Stimulated activated naive B cell treated with anti-CD40 and anti-IgM and Interleukin-4, amounts not matched to agents 10 μg/mL and 1 μg/mL and 100 μg/mL, for 72 hours (primary cell): ENCODE results near the gene CTNNBL1.

Experiments used
- ATAC-seq, 2 donors: fragments of 150-1000 bp; cut with Tn5 transposase; replicated peaks; 2 replicates each; pipeline ENCODE4 v1.10.0; 2021; ENCODE audit warnings: moderate library complexity in 1 of 2
- DNase-seq: peaks from one replicate; pipeline ENCODE4 v3.0.0; 2021
- H3K27ac Mint-ChIP-seq: one replicate; pipeline ENCODE4 v1.8.0; 2022; ENCODE audit warnings: mild to moderate bottlenecking, mixed read lengths
- H3K27me3 Mint-ChIP-seq, 2 donors: one replicate each; pipeline ENCODE4 v1.8.0; 2022; ENCODE audit warnings: mixed read lengths in 2 of 2
- H3K36me3 Mint-ChIP-seq, 2 donors: one replicate each; pipeline ENCODE4 v1.8.0; 2022; ENCODE audit warnings: mixed read lengths in 2 of 2, mild to moderate bottlenecking in 1 of 2
- H3K4me1 Mint-ChIP-seq, 2 donors: one replicate each; pipeline ENCODE4 v1.8.0; 2022; ENCODE audit warnings: mixed read lengths in 2 of 2, mild to moderate bottlenecking in 1 of 2
- H3K4me3 Mint-ChIP-seq, 2 donors: one replicate each; pipeline ENCODE4 v1.8.0; 2022; ENCODE audit warnings: mild to moderate bottlenecking in 2 of 2, mixed read lengths in 2 of 2, moderate library complexity in 1 of 2
- H3K9me3 Mint-ChIP-seq, 2 donors: one replicate each; pipeline ENCODE4 v1.8.0; 2022; ENCODE audit warnings: mixed read lengths in 2 of 2, mild to moderate bottlenecking in 1 of 2

CTNNBL1 gene

DNA sequence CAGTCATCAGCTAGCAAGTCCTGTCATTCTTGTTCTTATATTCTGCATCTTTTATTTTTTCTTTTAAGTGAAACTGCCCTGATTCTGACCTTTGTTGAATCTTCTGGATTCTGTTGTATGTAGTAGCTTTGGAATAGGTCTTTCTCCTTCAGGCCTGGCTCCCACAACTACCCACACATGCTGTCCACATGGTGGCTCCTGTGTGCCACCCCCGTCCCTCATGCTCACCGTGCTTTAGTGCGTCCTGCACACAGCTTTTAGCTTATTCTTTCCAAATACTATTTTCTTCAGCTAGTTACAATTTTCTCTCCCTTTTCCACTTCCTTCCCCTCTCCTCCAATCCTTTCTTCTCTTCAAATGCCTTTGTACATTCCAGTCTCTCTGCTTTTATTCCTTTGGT is 61.8 kb downstream of the CTNNBL1 start:
- no peaks in the 10 kb centered on the region for H3K9me3 Mint-ChIP-seq
- H3K27me3 Mint-ChIP-seq: no peaks in the 10 kb centered on the region
- peaks cover 54 to 60% of the 10 kb centered on the region in 2 donors for H3K36me3 Mint-ChIP-seq

DNA sequence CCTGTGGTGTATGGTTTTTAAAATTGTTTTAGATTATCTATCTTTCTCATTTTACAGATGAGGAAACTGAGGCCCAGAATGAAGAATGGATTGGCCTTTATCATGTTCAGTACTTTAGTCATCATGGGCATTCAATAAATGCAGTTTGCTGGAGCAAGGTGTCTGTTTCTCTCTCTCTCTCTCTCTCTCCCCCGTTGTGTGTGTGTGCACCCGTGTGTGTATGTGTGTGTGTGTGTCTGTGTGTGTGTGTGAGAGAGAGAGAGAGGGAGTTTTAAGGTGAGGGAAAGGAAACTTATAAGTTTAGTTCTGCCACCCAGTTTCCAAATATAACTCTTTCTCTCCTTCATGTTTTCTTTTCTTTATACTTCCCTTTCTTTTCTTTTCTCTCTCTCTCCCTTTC is 62.4 kb downstream of the CTNNBL1 start:
- H3K36me3 Mint-ChIP-seq: peaks cover 53 to 58% of the 10 kb centered on the region in 2 donors
- H3K4me3 Mint-ChIP-seq: no peak overlapping the region
- DNase-seq (no peak), ATAC-seq (no peak)
- no peaks in the 10 kb centered on the region for H3K9me3 Mint-ChIP-seq
- H3K27ac Mint-ChIP-seq: peak overlapping the region; percentile 1
- H3K27me3 Mint-ChIP-seq: no peaks in the 10 kb centered on the region
- H3K4me1 Mint-ChIP-seq: peaks cover 4 to 29% of the 10 kb centered on the region in 2 donors

More for the DNA sequence above, 61.8 kb downstream of the CTNNBL1 start:
- ATAC-seq: no peak
- no peak for DNase-seq
- Mint-ChIP-seq H3K27ac (no peak overlapping the region), H3K4me3 (no peak overlapping the region), H3K4me1 (peaks cover 4 to 29% of the 10 kb centered on the region in 2 donors)

DNA sequence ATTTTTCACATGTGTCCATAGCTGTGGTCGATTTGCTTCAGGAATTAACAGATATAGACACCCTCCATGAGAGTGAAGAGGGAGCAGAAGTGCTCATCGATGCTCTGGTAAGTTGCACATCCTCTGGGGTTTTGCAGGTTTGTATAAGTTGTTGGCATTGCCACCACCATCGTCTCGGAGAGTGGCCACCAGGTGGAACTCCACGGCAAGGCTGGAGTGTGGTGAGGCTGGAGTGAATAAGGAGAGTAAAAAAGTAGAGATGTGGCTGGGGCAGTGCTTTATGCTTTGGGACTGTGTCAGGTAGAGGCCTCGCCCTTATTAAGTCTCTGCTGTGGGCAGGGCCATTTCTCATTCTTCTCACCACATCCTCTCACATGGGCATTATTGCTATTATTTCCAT is 63.7 kb downstream of the CTNNBL1 start:
- H3K36me3 Mint-ChIP-seq: peaks cover 57 to 60% of the 10 kb centered on the region in 2 donors

DNA sequence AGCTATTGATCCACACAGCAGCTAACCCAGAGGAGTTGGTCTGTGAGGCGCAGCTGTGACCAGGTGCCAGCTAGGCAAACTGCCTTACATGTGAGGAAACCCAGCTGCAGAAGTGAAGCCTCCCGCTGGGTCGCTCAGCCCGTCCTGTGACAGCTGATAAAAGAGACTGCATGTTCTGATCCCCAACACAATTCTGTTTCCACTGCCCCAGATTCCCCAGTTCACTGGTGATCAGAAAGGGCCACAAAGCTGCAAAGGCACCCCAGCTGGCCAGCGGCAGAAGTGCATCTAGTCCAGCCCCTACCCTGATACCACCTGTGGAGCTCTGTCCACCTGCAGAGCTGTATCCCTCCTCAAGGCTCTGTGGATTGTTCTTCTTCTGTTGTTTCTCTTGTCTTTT is 64.5 kb downstream of the CTNNBL1 start:
- H3K27ac Mint-ChIP-seq: no peak overlapping the region
- H3K9me3 Mint-ChIP-seq: no peaks in the 10 kb centered on the region
- ATAC-seq (peak; percentile 52 to 68), DNase-seq (no peak)
- H3K4me3 Mint-ChIP-seq: no peak overlapping the region
- peaks cover 7 to 33% of the 10 kb centered on the region in 2 donors for H3K4me1 Mint-ChIP-seq
- H3K36me3 Mint-ChIP-seq: peaks cover 58 to 61% of the 10 kb centered on the region in 2 donors
- H3K27me3 Mint-ChIP-seq: no peaks in the 10 kb centered on the region

More for the DNA sequence above, 63.7 kb downstream of the CTNNBL1 start:
- H3K27ac Mint-ChIP-seq: peak overlapping the region; percentile 60
- DNase-seq (no peak), ATAC-seq (no peak)
- no peaks in the 10 kb centered on the region for H3K9me3 Mint-ChIP-seq
- peaks cover 7 to 33% of the 10 kb centered on the region in 2 donors for H3K4me1 Mint-ChIP-seq
- H3K27me3 Mint-ChIP-seq: no peaks in the 10 kb centered on the region
- H3K4me3 Mint-ChIP-seq: no peak overlapping the region

DNA sequence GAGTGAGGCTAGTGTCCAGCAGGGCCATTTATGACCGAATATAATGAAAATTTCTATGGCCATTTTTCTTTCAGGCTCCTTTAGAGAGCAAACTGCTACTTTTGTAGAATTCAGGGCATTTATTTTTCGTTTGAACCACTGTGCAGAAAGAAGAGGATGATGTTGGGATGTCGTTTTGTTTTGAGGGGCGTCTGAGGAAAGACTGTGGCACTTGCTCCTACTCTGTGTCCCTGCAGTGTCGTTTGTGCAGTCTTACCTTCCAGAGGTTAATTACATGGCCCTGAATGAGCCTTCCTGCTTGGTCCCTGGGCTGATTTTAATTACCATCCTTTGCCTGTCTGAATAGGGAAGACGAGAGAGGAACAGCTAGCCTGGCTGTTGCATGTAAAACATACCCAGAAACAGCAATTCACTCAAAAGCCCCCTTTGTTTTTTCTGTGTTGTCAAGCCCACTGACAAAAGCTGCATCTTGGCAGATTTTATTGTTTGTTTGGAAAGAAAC is 65.3 kb downstream of the CTNNBL1 start:
- Mint-ChIP-seq H3K27me3 (no peaks in the 10 kb centered on the region), H3K4me1 (peaks cover 7 to 33% of the 10 kb centered on the region in 2 donors), H3K9me3 (no peaks in the 10 kb centered on the region), H3K4me3 (no peak overlapping the region), H3K36me3 (peaks cover 56 to 61% of the 10 kb centered on the region in 2 donors), H3K27ac (no peak overlapping the region)
- DNase-seq (no peak), ATAC-seq (no peak)

DNA sequence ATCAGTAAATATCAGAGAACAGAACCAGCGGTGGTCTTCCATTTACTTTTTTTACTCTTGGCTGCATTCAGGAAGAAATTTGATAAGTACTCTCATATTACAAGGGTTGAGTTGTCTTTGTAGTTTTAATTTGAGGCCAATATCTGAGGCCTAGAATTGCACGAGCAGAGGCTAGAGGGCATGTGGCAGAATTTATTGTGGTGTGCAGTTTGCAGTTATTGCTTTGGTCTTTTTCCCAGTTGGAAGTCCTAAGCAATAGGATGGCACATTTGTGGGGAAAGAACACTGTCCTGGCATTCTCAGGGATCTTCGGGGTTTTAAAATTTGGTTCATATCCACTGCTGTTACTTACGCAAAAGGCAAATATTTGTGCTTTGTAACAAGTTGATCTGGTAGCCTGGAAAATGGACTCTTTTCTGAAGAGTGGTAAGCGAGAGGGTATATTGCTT is 66.0 kb downstream of the CTNNBL1 start:
- Mint-ChIP-seq H3K4me3 (no peak overlapping the region), H3K36me3 (peaks cover 56 to 60% of the 10 kb centered on the region in 2 donors), H3K4me1 (peaks cover 7 to 33% of the 10 kb centered on the region in 2 donors), H3K9me3 (no peaks in the 10 kb centered on the region), H3K27ac (no peak overlapping the region), H3K27me3 (no peaks in the 10 kb centered on the region)
- no peak for ATAC-seq
- DNase-seq: no peak

DNA sequence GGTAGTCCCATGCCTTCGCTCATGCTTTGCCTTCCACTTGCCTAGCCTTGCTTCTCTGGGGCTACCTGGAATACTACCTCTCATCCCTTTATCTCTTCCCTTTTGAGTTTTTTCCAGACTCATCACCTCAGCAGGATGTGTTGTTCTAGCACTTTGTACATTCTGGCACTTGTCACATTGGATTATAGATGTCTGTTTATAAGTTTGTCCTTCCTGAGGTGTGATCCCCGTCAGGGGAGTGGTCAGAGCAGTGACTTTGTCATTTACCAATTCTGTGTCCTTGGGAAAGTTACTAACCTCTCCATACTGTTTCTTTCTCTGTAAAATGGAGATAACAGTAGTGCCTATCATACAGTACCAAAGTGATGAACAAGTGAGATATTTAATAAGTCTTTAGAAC is 66.5 kb downstream of the CTNNBL1 start:
- Mint-ChIP-seq H3K4me1 (peaks cover 7 to 33% of the 10 kb centered on the region in 2 donors), H3K36me3 (peaks cover 60 to 65% of the 10 kb centered on the region in 2 donors), H3K9me3 (no peaks in the 10 kb centered on the region), H3K27me3 (no peaks in the 10 kb centered on the region), H3K27ac (no peak overlapping the region), H3K4me3 (no peak overlapping the region)
- ATAC-seq (no peak), DNase-seq (no peak)

DNA sequence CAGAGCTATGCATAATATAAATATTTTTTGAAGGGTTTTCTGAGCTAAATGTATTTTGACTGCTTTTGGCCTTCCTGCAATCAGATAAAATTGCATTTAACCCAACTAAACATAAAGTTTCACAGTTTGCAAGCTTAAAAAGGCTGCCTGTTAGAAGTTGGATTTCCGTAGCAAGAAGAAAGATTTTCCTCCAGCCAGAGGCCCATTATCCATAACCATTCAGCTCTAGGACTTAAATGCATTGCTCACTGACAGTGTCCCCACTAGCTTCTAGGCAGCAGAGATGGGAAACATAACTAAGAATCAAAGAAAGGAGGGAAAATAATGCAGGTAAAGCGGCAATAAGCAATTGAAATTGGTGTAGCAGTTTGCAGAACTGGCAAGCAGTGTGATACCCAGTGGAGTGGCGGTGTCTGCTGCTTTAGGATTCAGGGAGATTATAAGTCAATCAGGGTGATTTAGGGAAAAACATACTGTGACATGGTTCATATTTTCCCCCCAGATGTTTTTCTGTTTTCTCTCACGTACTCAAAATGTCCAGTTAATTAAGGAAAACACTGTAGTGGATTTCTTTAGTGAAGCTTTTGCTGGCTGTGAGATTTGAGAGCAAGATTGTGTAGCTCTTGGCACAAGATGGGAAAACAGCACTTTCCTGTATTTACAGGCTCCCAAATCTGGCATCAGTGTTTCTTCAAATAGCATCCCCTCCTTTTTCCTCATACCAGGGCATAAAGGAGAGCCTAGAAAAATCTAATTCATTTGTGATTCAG is 69.1 kb downstream of the CTNNBL1 start:
- no peak for DNase-seq
- no peak overlapping the region for H3K4me3 Mint-ChIP-seq
- no peak overlapping the region for H3K27ac Mint-ChIP-seq
- peaks cover 3 to 8% of the 10 kb centered on the region in 2 donors for H3K4me1 Mint-ChIP-seq
- no peaks in the 10 kb centered on the region for H3K9me3 Mint-ChIP-seq
- no peaks in the 10 kb centered on the region for H3K27me3 Mint-ChIP-seq
- H3K36me3 Mint-ChIP-seq: peaks cover 52 to 55% of the 10 kb centered on the region in 2 donors
- no peak for ATAC-seq

DNA sequence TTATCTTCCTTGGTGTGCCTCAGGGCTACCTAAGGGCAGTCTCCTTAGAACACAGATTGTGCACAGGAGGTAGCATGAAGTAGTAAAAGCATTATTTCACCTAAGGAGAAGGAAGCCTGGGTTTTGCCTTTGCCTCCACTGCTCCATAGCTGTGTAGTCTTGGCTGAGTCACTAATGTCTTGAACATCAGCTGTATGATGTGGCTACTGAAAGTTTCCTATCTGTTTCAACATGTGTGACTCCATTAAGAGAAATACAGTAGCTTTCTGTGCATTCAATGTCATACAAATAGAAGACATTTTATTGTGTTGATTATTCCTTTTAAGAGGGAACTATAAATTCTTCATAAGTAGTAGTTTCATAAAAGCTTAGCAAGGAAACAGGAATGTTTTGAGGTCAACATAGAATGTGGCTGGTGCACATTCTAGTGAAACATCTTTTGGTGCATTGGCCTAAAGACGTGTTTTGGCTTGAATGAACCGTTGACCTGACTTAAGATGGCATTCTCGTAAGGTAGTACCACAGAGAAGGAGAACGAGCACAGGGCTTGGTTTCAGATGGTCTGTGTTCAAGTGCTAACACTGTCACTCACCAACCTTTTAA is 70.6 kb downstream of the CTNNBL1 start:
- ATAC-seq (no peak), DNase-seq (no peak)
- H3K36me3 Mint-ChIP-seq: peaks cover 43 to 50% of the 10 kb centered on the region in 2 donors
- H3K4me3 Mint-ChIP-seq: no peak overlapping the region
- no peak overlapping the region for H3K27ac Mint-ChIP-seq
- no peaks in the 10 kb centered on the region for H3K9me3 Mint-ChIP-seq
- H3K4me1 Mint-ChIP-seq: peaks cover 3 to 8% of the 10 kb centered on the region in 2 donors
- H3K27me3 Mint-ChIP-seq: no peaks in the 10 kb centered on the region

DNA sequence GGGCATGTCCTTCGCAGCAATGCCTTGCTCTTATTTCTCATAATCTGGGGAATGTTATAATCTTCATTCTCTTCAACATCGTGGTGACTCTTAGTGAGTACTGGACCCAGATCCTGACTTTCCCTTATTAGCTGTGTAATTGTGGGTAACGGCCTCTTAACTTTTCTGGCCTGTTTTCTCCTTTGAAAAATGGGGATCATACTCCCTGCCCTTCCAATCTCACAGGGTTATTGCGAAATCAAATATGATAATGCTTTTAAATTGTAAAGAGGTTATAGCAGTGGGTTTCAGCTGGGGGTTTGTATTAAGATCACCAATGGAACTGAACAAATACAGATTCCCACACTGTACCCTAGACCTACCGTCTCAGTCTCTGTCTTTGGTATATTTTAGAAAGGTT is 77.1 kb downstream of the CTNNBL1 start:
- H3K4me3 Mint-ChIP-seq: no peak overlapping the region
- no peaks in the 10 kb centered on the region for H3K27me3 Mint-ChIP-seq
- H3K9me3 Mint-ChIP-seq: peaks cover 0 to 2% of the 10 kb centered on the region in 2 donors
- peaks cover 3 to 22% of the 10 kb centered on the region in 2 donors for H3K4me1 Mint-ChIP-seq
- DNase-seq: no peak
- peaks cover 36 to 39% of the 10 kb centered on the region in 2 donors for H3K36me3 Mint-ChIP-seq
- H3K27ac Mint-ChIP-seq: no peak overlapping the region
- ATAC-seq: no peak

DNA sequence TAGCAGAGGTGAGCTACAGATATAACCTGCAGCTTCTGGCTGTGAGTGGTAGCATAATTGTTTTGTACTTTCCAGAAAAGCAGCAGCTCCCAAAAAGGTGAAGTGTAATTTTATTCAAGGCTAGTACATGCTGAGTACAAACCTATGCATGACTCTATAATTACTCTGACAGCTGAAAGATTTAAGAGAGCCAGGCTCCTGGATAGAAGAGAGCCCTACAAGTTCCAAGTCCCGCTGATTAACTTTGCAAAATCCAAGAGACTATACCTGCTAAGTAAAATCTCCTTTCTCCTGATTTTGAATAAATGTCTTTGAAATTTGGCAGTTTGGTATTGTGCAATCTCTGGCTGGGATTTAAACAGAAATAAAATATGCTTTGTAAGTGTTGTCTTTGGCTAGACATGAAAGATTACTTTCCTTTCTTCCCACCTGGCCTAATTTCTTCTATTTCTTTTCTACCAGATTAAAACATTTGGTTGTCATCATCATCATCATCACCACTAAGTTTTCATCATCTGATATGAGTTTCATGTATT is 79.5 kb downstream of the CTNNBL1 start:
- Mint-ChIP-seq H3K4me1 (peaks cover 20 to 44% of the 10 kb centered on the region in 2 donors), H3K4me3 (no peak overlapping the region), H3K36me3 (peaks cover 32 to 35% of the 10 kb centered on the region in 2 donors), H3K27ac (no peak overlapping the region), H3K9me3 (peaks cover 0 to 2% of the 10 kb centered on the region in 2 donors), H3K27me3 (no peaks in the 10 kb centered on the region)
- DNase-seq (no peak), ATAC-seq (no peak)

DNA sequence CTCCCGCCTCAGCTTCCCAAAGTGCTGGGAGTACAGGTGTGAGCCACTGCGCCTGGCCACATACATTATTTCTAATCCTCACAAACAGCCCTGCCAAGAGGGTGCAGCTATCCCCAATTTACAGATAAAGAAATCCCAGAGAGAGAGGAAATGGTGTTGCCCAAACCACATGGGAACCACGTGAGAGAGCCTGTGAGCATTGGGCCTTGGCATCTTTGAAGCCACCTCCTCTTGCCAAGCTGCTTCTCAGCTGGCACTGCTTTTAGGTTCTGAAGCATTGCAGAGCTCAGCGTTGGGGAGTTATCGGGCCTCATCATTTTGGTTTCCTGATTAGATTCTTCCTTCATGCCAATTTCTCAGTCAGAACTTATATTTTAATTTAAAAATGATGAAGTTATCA is 80.3 kb downstream of the CTNNBL1 start:
- peaks cover 39 to 42% of the 10 kb centered on the region in 2 donors for H3K36me3 Mint-ChIP-seq
- DNase-seq (no peak), ATAC-seq (peak; percentile 41 to 48)
- peaks cover 20 to 47% of the 10 kb centered on the region in 2 donors for H3K4me1 Mint-ChIP-seq
- H3K9me3 Mint-ChIP-seq: peaks cover 0 to 2% of the 10 kb centered on the region in 2 donors
- no peak overlapping the region for H3K4me3 Mint-ChIP-seq
- no peaks in the 10 kb centered on the region for H3K27me3 Mint-ChIP-seq
- no peak overlapping the region for H3K27ac Mint-ChIP-seq

DNA sequence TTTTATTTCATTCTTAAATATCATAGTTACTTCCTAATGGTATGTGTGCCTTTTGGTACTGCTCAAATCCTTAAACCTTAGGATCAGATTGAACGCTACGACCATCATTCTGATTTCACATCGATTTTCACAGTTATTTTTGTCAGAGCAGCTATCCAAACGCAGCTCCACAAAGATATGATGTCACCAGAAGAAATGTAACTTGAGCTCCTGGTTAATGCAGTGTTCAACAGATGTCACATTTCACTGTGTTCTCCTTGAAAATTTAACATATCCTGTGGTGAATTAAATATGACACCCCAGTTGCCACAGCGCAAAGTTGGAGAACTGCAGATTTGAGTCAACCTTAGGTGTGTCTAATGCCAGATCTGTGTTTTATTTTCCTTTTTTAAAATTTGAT is 81.4 kb downstream of the CTNNBL1 start:
- H3K9me3 Mint-ChIP-seq: peaks cover 0 to 2% of the 10 kb centered on the region in 2 donors
- no peaks in the 10 kb centered on the region for H3K27me3 Mint-ChIP-seq
- H3K4me3 Mint-ChIP-seq: no peak overlapping the region
- H3K27ac Mint-ChIP-seq: no peak overlapping the region
- ATAC-seq (no peak), DNase-seq (no peak)
- peaks cover 44 to 51% of the 10 kb centered on the region in 2 donors for H3K36me3 Mint-ChIP-seq
- H3K4me1 Mint-ChIP-seq: peaks cover 23 to 56% of the 10 kb centered on the region in 2 donors

DNA sequence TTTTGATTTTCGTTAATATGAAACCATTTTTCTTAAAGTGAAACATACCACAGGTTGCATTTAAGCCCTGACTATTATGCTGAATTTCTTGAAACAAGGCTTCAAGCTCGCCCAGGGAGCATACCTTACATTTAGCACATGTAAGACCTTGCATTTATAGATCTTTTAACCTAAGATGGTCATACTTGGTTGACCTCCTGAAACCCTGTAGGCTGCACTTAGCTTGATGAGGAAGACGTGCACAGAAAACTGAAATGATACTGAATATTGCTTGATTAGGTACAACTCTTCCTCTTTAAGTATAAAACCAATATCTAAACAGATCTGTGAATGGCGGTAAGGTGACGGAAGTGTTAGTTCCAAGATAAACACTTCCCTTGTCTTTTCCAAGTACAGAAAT is 82.2 kb downstream of the CTNNBL1 start:
- Mint-ChIP-seq H3K36me3 (peaks cover 41 to 49% of the 10 kb centered on the region in 2 donors), H3K9me3 (peaks cover 0 to 2% of the 10 kb centered on the region in 2 donors), H3K27ac (no peak overlapping the region)

More for the DNA sequence above, 82.2 kb downstream of the CTNNBL1 start:
- ATAC-seq (peak in 1 of 2 donors; percentile 59), DNase-seq (no peak)
- Mint-ChIP-seq H3K4me1 (peaks cover 23 to 56% of the 10 kb centered on the region in 2 donors), H3K27me3 (no peaks in the 10 kb centered on the region), H3K4me3 (peak overlapping the region in 1 of 2 donors; percentile 22)
